HEK293T (cell line): Measurements from ENCODE around the gene TPD52L2.

Experiments
- ARNT ChIP-seq: fragments of 450-650 bp; IDR thresholded peaks from 2 replicates; pipeline ENCODE4 v1.6.1; 2017; ENCODE audit warnings: mild to moderate bottlenecking
- BHLHE40 ChIP-seq: fragments of 450-650 bp; IDR thresholded peaks from 2 replicates; pipeline ENCODE4 v1.6.1; 2016; ENCODE audit warnings: mild to moderate bottlenecking, moderate library complexity, borderline replicate concordance
- CTBP1 ChIP-seq: fragments of 450-650 bp; IDR thresholded peaks from 2 replicates; pipeline ENCODE4 v1.6.1; 2016; ENCODE audit warnings: borderline replicate concordance
- ELF4 ChIP-seq: fragments of 450-650 bp; IDR thresholded peaks from 2 replicates; pipeline ENCODE4 v1.6.1; 2017; ENCODE audit warnings: antibody characterized with exemption
- FOXA1 ChIP-seq: fragments of 450-650 bp; IDR thresholded peaks from 2 replicates; pipeline ENCODE4 v1.6.1; 2016; ENCODE audit warnings: mild to moderate bottlenecking
- FOXK2 ChIP-seq: fragments of 450-650 bp; IDR thresholded peaks from 2 replicates; pipeline ENCODE4 v1.6.1; 2016; ENCODE audit warnings: mild to moderate bottlenecking
- FOXM1 ChIP-seq: fragments of 450-650 bp; IDR thresholded peaks from 2 replicates; pipeline ENCODE4 v1.6.1; 2017; ENCODE audit warnings: mild to moderate bottlenecking, borderline replicate concordance
- HDGF ChIP-seq: fragments of 450-650 bp; IDR thresholded peaks from 2 replicates; pipeline ENCODE4 v1.6.1; 2017; ENCODE audit warnings: antibody characterized with exemption, borderline replicate concordance
- LEF1 ChIP-seq: fragments of 450-650 bp; IDR thresholded peaks from 2 replicates; pipeline ENCODE4 v1.6.1; 2017; ENCODE audit warnings: mild to moderate bottlenecking, borderline replicate concordance
- NFRKB ChIP-seq: fragments of 450-650 bp; IDR thresholded peaks from 2 replicates; pipeline ENCODE4 v1.6.1; 2016; ENCODE audit warnings: mild to moderate bottlenecking, moderate library complexity
- PKNOX1 ChIP-seq: fragments of 450-650 bp; IDR thresholded peaks from 2 replicates; pipeline ENCODE4 v1.6.1; 2016
- SP1 ChIP-seq: fragments of 450-650 bp; IDR thresholded peaks from 2 replicates; pipeline ENCODE4 v1.6.1; 2017
- SUZ12 ChIP-seq: fragments of 450-650 bp; IDR thresholded peaks from 2 replicates; pipeline ENCODE4 v1.6.1; 2016; ENCODE audit warnings: mild to moderate bottlenecking
- TARDBP ChIP-seq: fragments of 450-650 bp; IDR thresholded peaks from 2 replicates; pipeline ENCODE4 v1.6.1; 2016

DNA sequence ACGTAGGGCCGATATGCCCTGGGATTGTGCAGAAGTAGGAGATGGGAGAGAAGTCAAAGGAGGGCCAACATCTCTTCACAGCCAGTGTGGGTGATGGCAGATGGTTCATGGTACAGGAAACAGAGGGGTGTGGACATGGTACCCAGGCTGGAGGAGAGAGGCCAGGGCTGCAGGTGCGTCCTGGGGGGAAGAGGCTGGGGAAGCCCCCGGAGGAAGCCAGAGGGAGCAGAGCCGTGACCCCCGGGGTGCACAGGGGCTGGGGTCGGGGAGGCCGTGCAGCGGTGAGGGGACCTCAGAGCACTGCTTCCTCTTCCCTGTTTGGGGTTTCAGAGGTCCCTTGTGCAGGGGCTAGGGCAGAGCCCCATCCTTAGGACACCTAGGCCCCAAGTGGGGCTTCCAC is 22.8 kb upstream of the TPD52L2 start:
- TF ChIP-seq PKNOX1 (no peak), TARDBP (no peak), BHLHE40 (no peak), FOXM1 (no peak), NFRKB (no peak), SP1 (no peak), FOXA1 (no peak), SUZ12 (no peak), ARNT (no peak), HDGF (no peak), LEF1 (no peak), ELF4 (no peak), FOXK2 (no peak), CTBP1 (no peak)
